Lower leg skin (tissue), 3 donors: ENCODE results near the gene SEPTIN2.

Source experiments
- CTCF ChIP-seq, 3 donors: fragments of 450-650 bp; IDR thresholded peaks; one replicate each; pipeline ENCODE4 v1.5.1; 2016; ENCODE audit warnings: antibody characterized with exemption in 3 of 3, mild to moderate bottlenecking in 3 of 3, moderate library complexity in 2 of 3
- POLR2A ChIP-seq, 2 donors: fragments of 450-650 bp; IDR thresholded peaks; one replicate each; pipeline ENCODE4 v1.6.1; 2016 to 2017; ENCODE audit warnings: antibody characterized with exemption in 2 of 2, mild to moderate bottlenecking in 1 of 2, moderate library complexity in 1 of 2

- TF ChIP-seq POLR2A (IDR thresholded peaks at IDR 0.05) (no peak), CTCF (IDR thresholded peaks at IDR 0.05) (no peak)
These were observed 84.5 kb downstream of the SEPTIN2 start for GRCh38 chr2:241399941-241400922.
